Neural progenitor cell (in vitro differentiated cells): ENCODE results near the gene SULT1A3.

Experiments
- EZH2 ChIP-seq: fragments of 200-600 bp; sonication (generic); IDR thresholded peaks from 2 replicates; pipeline ENCODE4 v1.6.1; 2017; ENCODE audit warnings: antibody characterized with exemption, mild to moderate bottlenecking, moderate library complexity
- TF ChIP-seq, protein P1 (sequence below): fragments of 200-600 bp; sonication (generic); IDR thresholded peaks from 2 replicates; pipeline ENCODE4 v1.5.1; 2017; ENCODE audit warnings: antibody characterized with exemption, mild to moderate bottlenecking

- TF ChIP-seq, protein P1, sequence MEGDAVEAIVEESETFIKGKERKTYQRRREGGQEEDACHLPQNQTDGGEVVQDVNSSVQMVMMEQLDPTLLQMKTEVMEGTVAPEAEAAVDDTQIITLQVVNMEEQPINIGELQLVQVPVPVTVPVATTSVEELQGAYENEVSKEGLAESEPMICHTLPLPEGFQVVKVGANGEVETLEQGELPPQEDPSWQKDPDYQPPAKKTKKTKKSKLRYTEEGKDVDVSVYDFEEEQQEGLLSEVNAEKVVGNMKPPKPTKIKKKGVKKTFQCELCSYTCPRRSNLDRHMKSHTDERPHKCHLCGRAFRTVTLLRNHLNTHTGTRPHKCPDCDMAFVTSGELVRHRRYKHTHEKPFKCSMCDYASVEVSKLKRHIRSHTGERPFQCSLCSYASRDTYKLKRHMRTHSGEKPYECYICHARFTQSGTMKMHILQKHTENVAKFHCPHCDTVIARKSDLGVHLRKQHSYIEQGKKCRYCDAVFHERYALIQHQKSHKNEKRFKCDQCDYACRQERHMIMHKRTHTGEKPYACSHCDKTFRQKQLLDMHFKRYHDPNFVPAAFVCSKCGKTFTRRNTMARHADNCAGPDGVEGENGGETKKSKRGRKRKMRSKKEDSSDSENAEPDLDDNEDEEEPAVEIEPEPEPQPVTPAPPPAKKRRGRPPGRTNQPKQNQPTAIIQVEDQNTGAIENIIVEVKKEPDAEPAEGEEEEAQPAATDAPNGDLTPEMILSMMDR, result no peak
- TF ChIP-seq EZH2, result no peak
Observed at GRCh38 chr16:30187556-30187865, 11.5 kb upstream of the SULT1A3 start.
